Smooth muscle cell (in vitro differentiated cells): ENCODE data around the gene LYRM2. TPM values are rescaled to one million over a fixed set of nuclear protein-coding genes. Genes with fewer than 3 reads are reported as not detected.
A peak's percentile ranks its signal among the peaks of the same experiment; 100 is the strongest.

Experiments used
- DNase-seq: peaks from one replicate; lab custom pipeline; 2025; ENCODE audit not compliant: unreplicated experiment; lab: John Stamatoyannopoulos, UW
- H2AFZ ChIP-seq: fragments of 200-600 bp; sonication (generic); 2 replicates; pipeline ENCODE4 v1.6.0; 2016; ENCODE audit warnings: antibody characterized with exemption, low read depth, mild to moderate bottlenecking
- H3F3A ChIP-seq: fragments of 200-600 bp; sonication (generic); 2 replicates; pipeline ENCODE4 v1.6.0; 2017; ENCODE audit warnings: antibody characterized with exemption, low read depth
- H3K27ac ChIP-seq: fragments of 200-600 bp; sonication (generic); 2 replicates; pipeline ENCODE4 v1.5.1; 2016; ENCODE audit warnings: low read depth, mild to moderate bottlenecking
- H3K27me3 ChIP-seq: fragments of 200-600 bp; sonication (generic); 2 replicates; pipeline ENCODE4 v1.6.1; 2016; ENCODE audit warnings: low read depth, mild to moderate bottlenecking
- H3K36me3 ChIP-seq: fragments of 200-600 bp; sonication (generic); 2 replicates; pipeline ENCODE4 v1.5.1; 2016; ENCODE audit warnings: low read depth
- H3K4me1 ChIP-seq: fragments of 200-600 bp; sonication (generic); 2 replicates; pipeline ENCODE4 v1.5.1; 2016; ENCODE audit warnings: low read depth
- H3K4me2 ChIP-seq: fragments of 200-600 bp; sonication (generic); 2 replicates; pipeline ENCODE4 v1.6.0; 2016; ENCODE audit warnings: mild to moderate bottlenecking
- H3K4me3 ChIP-seq: fragments of 200-600 bp; sonication (generic); 2 replicates; pipeline ENCODE4 v1.5.1; 2016; ENCODE audit warnings: mild to moderate bottlenecking
- H3K79me2 ChIP-seq: fragments of 200-600 bp; sonication (generic); 2 replicates; pipeline ENCODE4 v1.6.0; 2016; ENCODE audit warnings: low read depth, mild to moderate bottlenecking
- H3K9ac ChIP-seq: fragments of 200-600 bp; sonication (generic); 2 replicates; pipeline ENCODE4 v1.6.0; 2016; ENCODE audit warnings: low read depth
- H3K9me3 ChIP-seq: fragments of 200-600 bp; sonication (generic); replicated peaks from 2 replicates; pipeline ENCODE4 v1.5.1; 2016; ENCODE audit warnings: low read depth
- H4K20me1 ChIP-seq: fragments of 200-600 bp; sonication (generic); 2 replicates; pipeline ENCODE4 v1.6.0; 2016; ENCODE audit warnings: low read depth
- CTCF ChIP-seq: fragments of 200-600 bp; sonication (generic); IDR thresholded peaks from 2 replicates; pipeline ENCODE4 v1.5.1; 2017; ENCODE audit warnings: borderline replicate concordance, mild to moderate bottlenecking, antibody characterized with exemption; ENCODE audit not compliant: insufficient read depth, poor library complexity, severe bottlenecking
- WGBS: methylation state at CpG from one replicate; pipeline ENCODE4 v1.1.7; 2016; ENCODE audit warnings: low lambda C conversion rate; 5-methylcytosine and 5-hydroxymethylcytosine counted together
- polyA plus RNA-seq: library from polyadenylated mRNA; unstranded; fragments of >200 nt; fragmentation: Nextera tagmentation; extraction: Ambion mirVana; gene quantifications from 2 replicates; pipeline ENCODE4 v1.2.1, GENCODE V29; 2016
- total RNA-seq: library from RNA; depleted of rRNA; stranded (reverse); fragments of >200 nt; gene quantifications from 2 replicates; pipeline ENCODE4 v1.2.3, GENCODE V29; 2014

LYRM2 gene
- total and polyA plus RNA-seq, 2 experiments from 2014 or later = 17.9 to 35.5 TPM

- no peaks in the 10 kb centered on the region for H3F3A ChIP-seq
- no peaks in the 10 kb centered on the region for H3K79me2 ChIP-seq
- H3K9me3 ChIP-seq = no peaks in the 10 kb centered on the region
- no peak overlapping the region for H3K9ac ChIP-seq
- H3K4me2 ChIP-seq = no peak overlapping the region
- no peaks in the 10 kb centered on the region for H3K27me3 ChIP-seq
- peaks cover 6% of the 10 kb centered on the region for H3K4me1 ChIP-seq
- H3K36me3 ChIP-seq = no peaks in the 10 kb centered on the region
- H3K27ac ChIP-seq = no peak overlapping the region
- no peak for DNase-seq
- H4K20me1 ChIP-seq = no peaks in the 10 kb centered on the region
- no peak overlapping the region for H2AFZ ChIP-seq
- TF ChIP-seq CTCF = no peak
- WGBS = 48% methylated on average over 5 of the region's 5 CpGs
- no peak overlapping the region for H3K4me3 ChIP-seq
These were observed 85.1 kb downstream of the LYRM2 start for GRCh38 chr6:89553431-89553830.

GRCh38 chr6:89547281-89547680, 91.3 kb downstream of the LYRM2 start:
- Histone ChIP-seq H3K4me1 (no peaks in the 10 kb centered on the region), H3K27me3 (no peaks in the 10 kb centered on the region)
- no peak for TF ChIP-seq CTCF

GRCh38 chr6:89542866-89543265, 95.7 kb downstream of the LYRM2 start:
- Histone ChIP-seq H3K4me3 (peak overlapping the region; percentile 16), H3K4me1 (no peaks in the 10 kb centered on the region), H3K79me2 (no peaks in the 10 kb centered on the region), H3K9me3 (no peaks in the 10 kb centered on the region), H3K9ac (no peak overlapping the region), H2AFZ (no peak overlapping the region), H3K4me2 (no peak overlapping the region), H4K20me1 (no peaks in the 10 kb centered on the region), H3K27ac (no peak overlapping the region), H3K27me3 (no peaks in the 10 kb centered on the region), H3K36me3 (no peaks in the 10 kb centered on the region), H3F3A (no peaks in the 10 kb centered on the region)
- TF ChIP-seq CTCF = no peak
- 37% methylated on average over 3 of the region's 3 CpGs for WGBS
- no peak for DNase-seq

More at GRCh38 chr6:89547281-89547680, 91.3 kb downstream of the LYRM2 start:
- no peak overlapping the region for H3K4me2 ChIP-seq
- H3K27ac ChIP-seq = no peak overlapping the region
- H4K20me1 ChIP-seq = no peaks in the 10 kb centered on the region
- no peak overlapping the region for H2AFZ ChIP-seq
- no peak overlapping the region for H3K4me3 ChIP-seq
- H3K36me3 ChIP-seq = no peaks in the 10 kb centered on the region
- H3K79me2 ChIP-seq = no peaks in the 10 kb centered on the region
- no peak for DNase-seq
- WGBS = 88% methylated on average over 5 of the region's 5 CpGs
- H3F3A ChIP-seq = no peaks in the 10 kb centered on the region
- H3K9ac ChIP-seq = no peak overlapping the region
- no peaks in the 10 kb centered on the region for H3K9me3 ChIP-seq

- WGBS = 94% methylated on average over 12 of the region's 12 CpGs
These were observed 96.3 kb downstream of the LYRM2 start for GRCh38 chr6:89542081-89542857.

More at GRCh38 chr6:89542081-89542857, 96.3 kb downstream of the LYRM2 start:
- Histone ChIP-seq H3K79me2 (no peaks in the 10 kb centered on the region), H3K4me3 (peak overlapping the region; percentile 16), H3F3A (no peaks in the 10 kb centered on the region), H3K36me3 (no peaks in the 10 kb centered on the region), H3K4me2 (no peak overlapping the region), H3K9ac (no peak overlapping the region), H2AFZ (no peak overlapping the region), H3K9me3 (no peaks in the 10 kb centered on the region), H3K27ac (no peak overlapping the region), H4K20me1 (no peaks in the 10 kb centered on the region), H3K27me3 (no peaks in the 10 kb centered on the region), H3K4me1 (no peaks in the 10 kb centered on the region)
- no peak for DNase-seq
- no peak for TF ChIP-seq CTCF
